Coronary artery (tissue), 2 donors: ENCODE data around the gene QRICH2.
"Not testable (repeated sequence)": the region's sequence is repeated elsewhere in the genome, so short reads cannot be mapped to it uniquely, and the experiment has no call there.

Experiments used
- DNase-seq: peaks from one replicate; pipeline ENCODE4 v3.0.0-alpha.2; 2017; ENCODE audit warnings: low spot score
- H3K27ac ChIP-seq, 2 donors: fragments of 200-600 bp; sonication (generic); one replicate each; pipeline ENCODE4 v1.5.1; 2016 to 2019
- H3K4me3 ChIP-seq: fragments of 200-600 bp; sonication (generic); 2 replicates; pipeline ENCODE4 v1.5.1; 2016; ENCODE audit warnings: mild to moderate bottlenecking, moderate library complexity
- CTCF ChIP-seq: fragments of 200-600 bp; sonication (generic); IDR thresholded peaks from one replicate; pipeline ENCODE4 v1.5.1; 2019; ENCODE audit warnings: antibody characterized with exemption

QRICH2 gene

GRCh38 chr17:76268991-76269981, 38.8 kb downstream of the QRICH2 start:
- no peak for DNase-seq
- no peak for TF ChIP-seq CTCF
- Histone ChIP-seq H3K4me3 (peak overlapping the region; percentile 57), H3K27ac (peak overlapping the region; percentile 6 to 78)

GRCh38 chr17:76268015-76268749, 39.9 kb downstream of the QRICH2 start:
- DNase-seq = peak; percentile 86
- peak overlapping the region; percentile 57 for H3K4me3 ChIP-seq
- TF ChIP-seq CTCF = no peak
- H3K27ac ChIP-seq = peak overlapping the region; percentile 46 to 78

GRCh38 chr17:76267581-76268001, 40.5 kb downstream of the QRICH2 start:
- DNase-seq = not testable (repeated sequence)
- Histone ChIP-seq H3K4me3 (peak overlapping the region; percentile 57), H3K27ac (peak overlapping the region; percentile 46 to 78)

- Histone ChIP-seq H3K27ac (peak overlapping the region; percentile 89 to 97), H3K4me3 (peak overlapping the region; percentile 90)
- no peak for TF ChIP-seq CTCF
- DNase-seq = no peak
Measured at GRCh38 chr17:76267051-76267576, 41.0 kb downstream of the QRICH2 start.

- Histone ChIP-seq H3K27ac (peak overlapping the region; percentile 89 to 97), H3K4me3 (peak overlapping the region; percentile 90)
- DNase-seq = no peak
- no peak for TF ChIP-seq CTCF
Measured at GRCh38 chr17:76266244-76266938, 41.7 kb downstream of the QRICH2 start.

GRCh38 chr17:76265624-76266243, 42.3 kb downstream of the QRICH2 start:
- peak; percentile 86 for DNase-seq
- H3K27ac ChIP-seq = peak overlapping the region; percentile 89 to 97
- no peak for TF ChIP-seq CTCF

More at GRCh38 chr17:76265624-76266243, 42.3 kb downstream of the QRICH2 start:
- peak overlapping the region; percentile 90 for H3K4me3 ChIP-seq
